Ovary (tissue), 9 donors: Measurements from ENCODE around the gene TOR1B. TPM values are rescaled to one million over a fixed set of nuclear protein-coding genes. Genes with fewer than 3 reads are reported as not detected.

Experiments used
- DNase-seq, 5 donors: peaks; one replicate each; pipeline ENCODE4 v3.0.0-alpha.2; 2019 to 2020
- H3K27ac ChIP-seq, 2 donors: fragments of 200-600 bp; one replicate each; pipeline versions ENCODE4 v1.5.1 to v1.8.0; 2019 to 2022
- H3K27me3 ChIP-seq: fragments of 200-600 bp; one replicate; pipeline ENCODE4 v1.8.0; 2022
- H3K36me3 ChIP-seq: fragments of 200-600 bp; sonication (generic); one replicate; pipeline ENCODE4 v1.5.1; 2019
- H3K4me1 ChIP-seq: one replicate; pipeline ENCODE4 v1.8.1; 2013; ENCODE audit warnings: mild to moderate bottlenecking, moderate library complexity; ENCODE audit not compliant: insufficient read depth
- H3K4me3 ChIP-seq: fragments of 200-600 bp; sonication (generic); one replicate; pipeline ENCODE4 v1.5.1; 2017
- H3K9me3 ChIP-seq, 2 donors: fragments of 200-600 bp in 1 of 2; sonication (generic) in 1 of 2; one replicate each; pipeline versions ENCODE4 v1.5.1 to v1.8.1; 2013 to 2019; ENCODE audit warnings: mild to moderate bottlenecking in 1 of 2, moderate library complexity in 1 of 2
- CTCF ChIP-seq, 3 donors: fragments of 450-650 bp in 2 of 3; fragments of 200-600 bp in 1 of 3; IDR thresholded peaks; one replicate each; pipeline versions ENCODE4 v1.5.1 to v1.8.0; 2016 to 2022; ENCODE audit warnings: antibody characterized with exemption in 3 of 3, mild to moderate bottlenecking in 1 of 3
- EP300 ChIP-seq: sonication (generic); formaldehyde crosslinking; IDR thresholded peaks from one replicate; pipeline ENCODE4 v1.6.1; 2017; ENCODE audit warnings: antibody characterized with exemption
- POLR2A ChIP-seq: fragments of 450-650 bp; IDR thresholded peaks from one replicate; pipeline ENCODE4 v1.6.1; 2017; ENCODE audit warnings: antibody characterized with exemption, mild to moderate bottlenecking, moderate library complexity
- WGBS, 3 donors: extraction: QIAGEN DNeasy Blood & Tissue Kit in 1 of 3; methylation state at CpG; one replicate each; pipeline versions ENCODE4 v1.1.5 to v1.1.7; 2013 to 2017; 5-methylcytosine and 5-hydroxymethylcytosine counted together
- intact Hi-C, 4 donors: fragments of 100-400 bp; cut with DNase I; formaldehyde crosslinking; loops; one replicate each; pipeline versions ENCODE4 v1.11.0 to v1.15.1; 2022 to 2023
- polyA plus RNA-seq, 2 donors: library from polyadenylated mRNA; stranded (reverse); fragments of 200-250 nt in 1 of 2; fragments of 350-450 nt in 1 of 2; fragmentation: Illumina TruSeq in 1 of 2; extraction: RNeasy Lipid Tissue Mini Kit (QIAGEN cat#74804) in 1 of 2; gene quantifications; one replicate each; pipeline ENCODE4 v1.2.3, GENCODE V29; 2013 to 2014
- total RNA-seq, 7 donors: library from RNA; depleted of rRNA in 2 of 7; stranded (reverse); fragments of >200 nt in 2 of 7; fragmentation: NEBNext Ultra II Directional in 3 of 7; extraction: Animal tissue kit (Norgen Biotek cat#: 25700) in 3 of 7; gene quantifications; one replicate each; pipeline versions ENCODE4 v1.1.0 to v1.2.4, GENCODE V29; 2016 to 2023
- donor health status: DM: no; HTN: no; CAD: no; lungs with moderate emphysema.
- donor health status: DM: no; HTN: no; CAD: no.
- donor health status: Bipolar disorder and iron deficiency.
- donor health status: DM: yes; HTN: yes; CAD: no.
- donor health status: DM: no; HTN: no; CAD: no.
- donor health status: DM: yes; HTN: yes; CAD: no.

TOR1B gene
- total and polyA plus RNA-seq, 9 donors = 12.2 to 27.5 (median 16.9) TPM

GRCh38 chr9:129823542-129823934, 20.6 kb downstream of the TOR1B start:
- 0 to 2% (median 2%) methylated on average over 10 to 15 of the region's 15 CpGs for WGBS, 3 donors
- Histone ChIP-seq H3K36me3 (no peaks in the 10 kb centered on the region), H3K4me1 (peaks cover 4% of the 10 kb centered on the region), H3K4me3 (peak overlapping the region; percentile 96), H3K9me3 (no peaks in the 10 kb centered on the region), H3K27ac (no peak overlapping the region), H3K27me3 (no peaks in the 10 kb centered on the region)
- no peak for TF ChIP-seq EP300
- no peak for TF ChIP-seq CTCF (IDR thresholded peaks at IDR 0.05)
- no peak for TF ChIP-seq POLR2A
- DNase-seq = no peak
- intact Hi-C loops = no loop called here

GRCh38 chr9:129823935-129824601, 21.1 kb downstream of the TOR1B start, which contains the start of gene TOR1A:
TOR1A (minus strand) TSS chr9:129824136; CDS start chr9:129824085, 51 bp downstream.
- peak within 1 kb of the TSS in 1 of 2 donors; percentile 37 for H3K27ac ChIP-seq

GRCh38 chr9:129826344-129826743, 23.4 kb downstream of the TOR1B start:
- no peak for TF ChIP-seq EP300
- TF ChIP-seq CTCF (IDR thresholded peaks at IDR 0.05) = no peak
- no peak for TF ChIP-seq POLR2A
- H3K27me3 ChIP-seq = no peaks in the 10 kb centered on the region
- no peaks in the 10 kb centered on the region for H3K36me3 ChIP-seq
- peaks cover 4% of the 10 kb centered on the region for H3K4me1 ChIP-seq
- H3K9me3 ChIP-seq = no peaks in the 10 kb centered on the region
- H3K4me3 ChIP-seq = no peak overlapping the region
- no peak overlapping the region for H3K27ac ChIP-seq
- WGBS, 3 donors = 60 to 72% (median 67%) methylated on average over 6 of the region's 6 CpGs
- DNase-seq = no peak
- intact Hi-C loops = no loop called here

More at GRCh38 chr9:129823935-129824601, 21.1 kb downstream of the TOR1B start, which contains the start of gene TOR1A:
- intact Hi-C loops = no loop called here
- H3K4me1 ChIP-seq = peaks cover 4% of the 10 kb centered on the region
- no peaks in the 10 kb centered on the region for H3K9me3 ChIP-seq
- no peaks in the 10 kb centered on the region for H3K27me3 ChIP-seq
- no peaks in the 10 kb centered on the region for H3K36me3 ChIP-seq
- H3K4me3 ChIP-seq = peak within 1 kb of the TSS; percentile 96
- peak; percentile 93 to 97 (median 95) for DNase-seq
- no peak for TF ChIP-seq EP300
- TF ChIP-seq POLR2A = peak; percentile 24
- WGBS, 3 donors = 3 to 5% (median 4%) methylated on average over 47 of the region's 47 CpGs

GRCh38 chr9:129826759-129827158, 23.8 kb downstream of the TOR1B start:
- Histone ChIP-seq H3K36me3 (no peaks in the 10 kb centered on the region), H3K4me3 (no peak overlapping the region), H3K9me3 (no peaks in the 10 kb centered on the region), H3K27ac (no peak overlapping the region), H3K27me3 (no peaks in the 10 kb centered on the region), H3K4me1 (peaks cover 4% of the 10 kb centered on the region)
- TF ChIP-seq CTCF (IDR thresholded peaks at IDR 0.05) (no peak), POLR2A (no peak), EP300 (no peak)
- 86 to 93% (median 91%) methylated on average over 1 of the region's 1 CpG for WGBS, 3 donors
- DNase-seq = no peak
- intact Hi-C loops = no loop called here

- Histone ChIP-seq H3K9me3 (no peaks in the 10 kb centered on the region), H3K4me1 (peaks cover 2% of the 10 kb centered on the region), H3K4me3 (no peak overlapping the region), H3K27me3 (no peaks in the 10 kb centered on the region), H3K36me3 (no peaks in the 10 kb centered on the region), H3K27ac (no peak overlapping the region)
- no peak for TF ChIP-seq POLR2A
- TF ChIP-seq CTCF (IDR thresholded peaks at IDR 0.05) = no peak
- TF ChIP-seq EP300 = no peak
- 88 to 89% (median 88%) methylated on average over 9 of the region's 9 CpGs for WGBS, 3 donors
- intact Hi-C loops = no loop called here
- no peak for DNase-seq
Measured at GRCh38 chr9:129828051-129828450, 25.1 kb downstream of the TOR1B start.
